COLO668 (cell line): Measurements from ENCODE around the gene ANK3.

Source experiments
- DNase-seq: peaks from one replicate; lab custom pipeline; 2025; ENCODE audit not compliant: unreplicated experiment; lab: John Stamatoyannopoulos, UW

Gene ANK3

GRCh38 chr10:60188548-60188947, 201.1 kb downstream of the ANK3 start:
- DNase-seq = no peak

- DNase-seq = no peak
Measured at GRCh38 chr10:60187691-60188090, 202.0 kb downstream of the ANK3 start.

- no peak for DNase-seq
Measured at GRCh38 chr10:60186315-60187071, 203.2 kb downstream of the ANK3 start.

GRCh38 chr10:60185421-60185820, 204.3 kb downstream of the ANK3 start:
- DNase-seq = no peak

GRCh38 chr10:60182691-60183090, 207.0 kb downstream of the ANK3 start:
- no peak for DNase-seq

GRCh38 chr10:60176925-60177324, 212.8 kb downstream of the ANK3 start:
- no peak for DNase-seq

- DNase-seq = no peak
Measured at GRCh38 chr10:60175441-60175971, 214.2 kb downstream of the ANK3 start.

GRCh38 chr10:60172363-60172990, 217.2 kb downstream of the ANK3 start:
- no peak for DNase-seq

- DNase-seq = no peak
Measured at GRCh38 chr10:60171436-60172013, 218.2 kb downstream of the ANK3 start.

- DNase-seq = no peak
Measured at GRCh38 chr10:60170250-60170649, 219.4 kb downstream of the ANK3 start.

GRCh38 chr10:60169111-60169510, 220.6 kb downstream of the ANK3 start:
- DNase-seq = no peak

GRCh38 chr10:60167050-60167449, 222.6 kb downstream of the ANK3 start:
- no peak for DNase-seq

- no peak for DNase-seq
Measured at GRCh38 chr10:60163786-60164185, 225.9 kb downstream of the ANK3 start.

GRCh38 chr10:60162631-60163030, 227.0 kb downstream of the ANK3 start:
- DNase-seq = no peak

- no peak for DNase-seq
Measured at GRCh38 chr10:60155943-60156683, 233.6 kb downstream of the ANK3 start.

GRCh38 chr10:60155099-60155877, 234.4 kb downstream of the ANK3 start:
- DNase-seq = no peak

- no peak for DNase-seq
Measured at GRCh38 chr10:60149003-60149402, 240.7 kb downstream of the ANK3 start.

GRCh38 chr10:60148266-60148840, 241.3 kb downstream of the ANK3 start:
- no peak for DNase-seq

GRCh38 chr10:60147576-60148265, 242.0 kb downstream of the ANK3 start:
- DNase-seq = no peak

GRCh38 chr10:60147025-60147424, 242.7 kb downstream of the ANK3 start:
- no peak for DNase-seq
